Fibroblast of the aortic adventitia (primary cell): ENCODE data around the gene GJC2. TPM values are rescaled to one million over a fixed set of nuclear protein-coding genes. Genes with fewer than 3 reads are reported as not detected.

Experiments
- DNase-seq: peaks from one replicate; pipeline ENCODE4 v3.0.0-alpha.2; 2010; ENCODE audit warnings: low read depth
- H3K4me3 ChIP-seq: 2 replicates; pipeline ENCODE4 v1.5.1; 2011; ENCODE audit warnings: low read depth, mild to moderate bottlenecking, control low read depth, low read length, moderate library complexity
- CTCF ChIP-seq: IDR thresholded peaks from 2 replicates; pipeline ENCODE4 v1.5.1; 2011; ENCODE audit warnings: mild to moderate bottlenecking, low read length, control low read depth, inconsistent platforms; ENCODE audit not compliant: insufficient read depth
- total RNA-seq: library from RNA; depleted of rRNA; stranded (reverse); fragments of >200 nt; gene quantifications from 2 replicates; pipeline ENCODE4 v1.2.3, GENCODE V29; 2012; ENCODE audit warnings: low replicate concordance

GJC2 gene
- total RNA-seq, 1 donor, result 2.0 TPM

GRCh38 chr1:228174482-228175315 is 25.0 kb downstream of the GJC2 start:
- H3K4me3 ChIP-seq, result no peak overlapping the region
- no peak for TF ChIP-seq CTCF
- no peak for DNase-seq

- H3K4me3 ChIP-seq, result no peak overlapping the region
- no peak for DNase-seq
- no peak for TF ChIP-seq CTCF
Observed at GRCh38 chr1:228175316-228176023, 25.7 kb downstream of the GJC2 start.

- DNase-seq, result no peak
- H3K4me3 ChIP-seq, result no peak overlapping the region
- TF ChIP-seq CTCF, result no peak
Observed at GRCh38 chr1:228176024-228176395, 26.3 kb downstream of the GJC2 start.

GRCh38 chr1:228176461-228177182 is 26.9 kb downstream of the GJC2 start:
- no peak overlapping the region for H3K4me3 ChIP-seq
- no peak for TF ChIP-seq CTCF
- DNase-seq, result no peak

GRCh38 chr1:228177183-228177475 is 27.4 kb downstream of the GJC2 start:
- H3K4me3 ChIP-seq, result no peak overlapping the region
- no peak for DNase-seq
- TF ChIP-seq CTCF, result no peak

GRCh38 chr1:228177721-228178710 is 28.3 kb downstream of the GJC2 start:
- TF ChIP-seq CTCF, result no peak

More at GRCh38 chr1:228177721-228178710, 28.3 kb downstream of the GJC2 start:
- DNase-seq, result no peak
- no peak overlapping the region for H3K4me3 ChIP-seq
